ENCODE data around the gene CALHM1.
"Not testable (repeated sequence)": the region's sequence is repeated elsewhere in the genome, so short reads cannot be mapped to it uniquely, and the experiment has no call there.

CALHM1 gene

GRCh38 chr10:103429647-103430046 lies 29.1 kb downstream of the CALHM1 start:
- DNase-seq (ENCODE audit: low read depth): no peak

- DNase-seq (ENCODE audit: low read depth): no peak
Observed at GRCh38 chr10:103428989-103429643, 29.6 kb downstream of the CALHM1 start.

GRCh38 chr10:103427866-103428265 lies 30.8 kb downstream of the CALHM1 start:
- DNase-seq (ENCODE audit: low read depth): no peak

GRCh38 chr10:103423748-103424147 lies 35.0 kb downstream of the CALHM1 start:
- no peak for DNase-seq (ENCODE audit: low read depth)

- no peak for DNase-seq (ENCODE audit: low read depth)
Observed at GRCh38 chr10:103419101-103419500, 39.6 kb downstream of the CALHM1 start.

- no peak for DNase-seq (ENCODE audit: low read depth)
Observed at GRCh38 chr10:103417601-103418000, 41.1 kb downstream of the CALHM1 start.

- DNase-seq (ENCODE audit: low read depth): not testable (repeated sequence)
Observed at GRCh38 chr10:103417148-103417469, 41.6 kb downstream of the CALHM1 start.

- peak; percentile 33 for DNase-seq (ENCODE audit: low read depth)
Observed at GRCh38 chr10:103416436-103417147, 42.1 kb downstream of the CALHM1 start.

GRCh38 chr10:103415581-103415980 lies 43.1 kb downstream of the CALHM1 start:
- DNase-seq (ENCODE audit: low read depth): no peak

GRCh38 chr10:103413564-103413963 lies 45.1 kb downstream of the CALHM1 start:
- DNase-seq (ENCODE audit: low read depth): no peak
